Esophagus squamous epithelium (tissue), 4 donors: ENCODE results near the gene UTP3.

ENCODE experiments used
- POLR2A ChIP-seq, 4 donors: fragments of 450-650 bp; IDR thresholded peaks; one replicate each; pipeline ENCODE4 v1.6.1; 2017; ENCODE audit warnings: antibody characterized with exemption in 4 of 4, mild to moderate bottlenecking in 4 of 4, moderate library complexity in 3 of 4
- TF ChIP-seq, protein P1 (sequence below), 6 experiments: fragments of 450-650 bp in 4 of 6; fragments of 200-600 bp in 2 of 6; sonication (generic) in 2 of 6; IDR thresholded peaks; one replicate each; pipeline ENCODE4 v1.5.1; 2016 to 2019; ENCODE audit warnings: antibody characterized with exemption in 6 of 6, mild to moderate bottlenecking in 4 of 6, moderate library complexity in 4 of 6

DNA sequence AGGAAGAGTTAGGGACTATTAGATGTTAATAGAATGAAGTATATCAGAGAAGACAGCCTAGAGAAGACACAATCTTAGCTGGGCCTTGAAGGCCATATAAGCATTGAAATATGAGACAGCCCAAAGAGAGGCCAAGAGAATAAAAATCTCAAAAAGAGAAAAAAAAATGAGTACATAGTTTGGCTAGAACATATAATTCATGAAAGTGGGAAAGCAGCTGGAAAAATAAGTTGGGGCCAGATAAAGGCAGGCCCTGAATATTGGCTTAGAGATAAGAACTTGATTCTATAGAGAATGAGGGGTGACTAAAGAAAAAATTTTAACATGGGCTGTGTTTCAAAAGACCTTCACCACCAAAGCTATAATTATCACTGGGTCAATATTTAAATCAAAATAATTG is 7.4 kb upstream of the UTP3 start:
- TF ChIP-seq POLR2A (IDR thresholded peaks at IDR 0.05) = no peak
- TF ChIP-seq, protein P1, sequence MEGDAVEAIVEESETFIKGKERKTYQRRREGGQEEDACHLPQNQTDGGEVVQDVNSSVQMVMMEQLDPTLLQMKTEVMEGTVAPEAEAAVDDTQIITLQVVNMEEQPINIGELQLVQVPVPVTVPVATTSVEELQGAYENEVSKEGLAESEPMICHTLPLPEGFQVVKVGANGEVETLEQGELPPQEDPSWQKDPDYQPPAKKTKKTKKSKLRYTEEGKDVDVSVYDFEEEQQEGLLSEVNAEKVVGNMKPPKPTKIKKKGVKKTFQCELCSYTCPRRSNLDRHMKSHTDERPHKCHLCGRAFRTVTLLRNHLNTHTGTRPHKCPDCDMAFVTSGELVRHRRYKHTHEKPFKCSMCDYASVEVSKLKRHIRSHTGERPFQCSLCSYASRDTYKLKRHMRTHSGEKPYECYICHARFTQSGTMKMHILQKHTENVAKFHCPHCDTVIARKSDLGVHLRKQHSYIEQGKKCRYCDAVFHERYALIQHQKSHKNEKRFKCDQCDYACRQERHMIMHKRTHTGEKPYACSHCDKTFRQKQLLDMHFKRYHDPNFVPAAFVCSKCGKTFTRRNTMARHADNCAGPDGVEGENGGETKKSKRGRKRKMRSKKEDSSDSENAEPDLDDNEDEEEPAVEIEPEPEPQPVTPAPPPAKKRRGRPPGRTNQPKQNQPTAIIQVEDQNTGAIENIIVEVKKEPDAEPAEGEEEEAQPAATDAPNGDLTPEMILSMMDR (IDR thresholded peaks at IDR 0.05) = no peak
